Stimulated activated CD8-positive, alpha-beta memory T cell treated with anti-CD3 and anti-CD28 coated beads, Interleukin-15, amount 100 ng/mL, for 4 hours (primary cell): ENCODE measurements around the gene LDB2.

Experiments used
- DNase-seq, 2 donors: peaks; one replicate each; pipeline ENCODE4 v3.0.0-alpha.2; 2020; ENCODE audit warnings: low read depth in 2 of 2

The LDB2 gene

GRCh38 chr4:16721613-16722291 lies 176.7 kb downstream of the LDB2 start:
- no peak for DNase-seq

GRCh38 chr4:16720761-16721160 lies 177.7 kb downstream of the LDB2 start:
- DNase-seq = no peak

- DNase-seq = no peak
Observed at GRCh38 chr4:16717266-16717970, 181.0 kb downstream of the LDB2 start.

- no peak for DNase-seq
Observed at GRCh38 chr4:16715482-16715881, 183.0 kb downstream of the LDB2 start.

GRCh38 chr4:16714191-16714590 lies 184.3 kb downstream of the LDB2 start:
- DNase-seq = no peak

GRCh38 chr4:16713696-16714095 lies 184.7 kb downstream of the LDB2 start:
- DNase-seq = no peak

- DNase-seq = no peak
Observed at GRCh38 chr4:16713271-16713670, 185.2 kb downstream of the LDB2 start.

- no peak for DNase-seq
Observed at GRCh38 chr4:16710198-16710597, 188.2 kb downstream of the LDB2 start.

- DNase-seq = no peak
Observed at GRCh38 chr4:16707874-16708273, 190.6 kb downstream of the LDB2 start.

GRCh38 chr4:16706251-16706650 lies 192.2 kb downstream of the LDB2 start:
- DNase-seq = no peak

- no peak for DNase-seq
Observed at GRCh38 chr4:16705341-16705740, 193.1 kb downstream of the LDB2 start.

GRCh38 chr4:16704489-16704888 lies 194.0 kb downstream of the LDB2 start:
- no peak for DNase-seq

GRCh38 chr4:16695896-16696295 lies 202.5 kb downstream of the LDB2 start:
- no peak for DNase-seq

- no peak for DNase-seq
Observed at GRCh38 chr4:16694884-16695276, 203.6 kb downstream of the LDB2 start.

- no peak for DNase-seq
Observed at GRCh38 chr4:16694173-16694883, 204.1 kb downstream of the LDB2 start.

- no peak for DNase-seq
Observed at GRCh38 chr4:16693641-16694040, 204.8 kb downstream of the LDB2 start.

GRCh38 chr4:16692961-16693506 lies 205.4 kb downstream of the LDB2 start:
- no peak for DNase-seq

GRCh38 chr4:16692524-16692923 lies 205.9 kb downstream of the LDB2 start:
- no peak for DNase-seq

- DNase-seq = no peak
Observed at GRCh38 chr4:16692046-16692445, 206.4 kb downstream of the LDB2 start.

GRCh38 chr4:16691450-16691849 lies 207.0 kb downstream of the LDB2 start:
- no peak for DNase-seq

GRCh38 chr4:16687845-16688244 lies 210.6 kb downstream of the LDB2 start:
- no peak for DNase-seq

- no peak for DNase-seq
Observed at GRCh38 chr4:16687011-16687410, 211.4 kb downstream of the LDB2 start.

- DNase-seq = no peak
Observed at GRCh38 chr4:16686195-16686594, 212.2 kb downstream of the LDB2 start.
